Activated CD8-positive, alpha-beta memory T cell treated with anti-CD3 and anti-CD28 coated beads for 24 hours (primary cell): ENCODE measurements around the gene NCAM1.

Experiments used
- DNase-seq: peaks from one replicate; pipeline ENCODE4 v3.0.0-alpha.2; 2020

NCAM1 gene

GRCh38 chr11:113134626-113135025 lies 173.4 kb downstream of the NCAM1 start:
- DNase-seq, result no peak

- no peak for DNase-seq
Measured at GRCh38 chr11:113137713-113138529, 176.7 kb downstream of the NCAM1 start.

- DNase-seq, result no peak
Measured at GRCh38 chr11:113138731-113139130, 177.5 kb downstream of the NCAM1 start.

- no peak for DNase-seq
Measured at GRCh38 chr11:113141010-113141409, 179.8 kb downstream of the NCAM1 start.

- no peak for DNase-seq
Measured at GRCh38 chr11:113142508-113142907, 181.3 kb downstream of the NCAM1 start.

GRCh38 chr11:113147249-113147648 lies 186.0 kb downstream of the NCAM1 start:
- DNase-seq, result no peak

GRCh38 chr11:113148076-113148475 lies 186.9 kb downstream of the NCAM1 start:
- no peak for DNase-seq

GRCh38 chr11:113148652-113149051 lies 187.4 kb downstream of the NCAM1 start:
- DNase-seq, result no peak

- DNase-seq, result no peak
Measured at GRCh38 chr11:113151521-113151920, 190.3 kb downstream of the NCAM1 start.

- DNase-seq, result no peak
Measured at GRCh38 chr11:113152500-113152899, 191.3 kb downstream of the NCAM1 start.

- no peak for DNase-seq
Measured at GRCh38 chr11:113153847-113154246, 192.6 kb downstream of the NCAM1 start.

GRCh38 chr11:113159988-113160807 lies 199.0 kb downstream of the NCAM1 start:
- no peak for DNase-seq

GRCh38 chr11:113160808-113161124 lies 199.5 kb downstream of the NCAM1 start:
- DNase-seq, result no peak

- no peak for DNase-seq
Measured at GRCh38 chr11:113161711-113162591, 200.7 kb downstream of the NCAM1 start.

- DNase-seq, result no peak
Measured at GRCh38 chr11:113162592-113162962, 201.4 kb downstream of the NCAM1 start.

GRCh38 chr11:113163291-113164030 lies 202.2 kb downstream of the NCAM1 start:
- no peak for DNase-seq

GRCh38 chr11:113166280-113166679 lies 205.1 kb downstream of the NCAM1 start:
- DNase-seq, result no peak

GRCh38 chr11:113167599-113167998 lies 206.4 kb downstream of the NCAM1 start:
- DNase-seq, result no peak

- no peak for DNase-seq
Measured at GRCh38 chr11:113168354-113169342, 207.4 kb downstream of the NCAM1 start.

- no peak for DNase-seq
Measured at GRCh38 chr11:113172382-113172951, 211.2 kb downstream of the NCAM1 start.

GRCh38 chr11:113173126-113173525 lies 211.9 kb downstream of the NCAM1 start:
- no peak for DNase-seq
